Heart left ventricle (tissue), 16 donors: ENCODE measurements around the gene SNRPB. TPM values are rescaled to one million over a fixed set of nuclear protein-coding genes. Genes with fewer than 3 reads are reported as not detected.

Source experiments
- ATAC-seq, 4 donors: fragments of 200-7000 bp; cut with Tn5 transposase; one replicate each; pipeline ENCODE4 v1.9.1; 2020 to 2022; ENCODE audit warnings: moderate library complexity in 4 of 4, mild to moderate bottlenecking in 3 of 4, moderate number of reproducible peaks in 1 of 4
- DNase-seq, 5 donors: peaks; one replicate each; pipeline ENCODE4 v3.0.0-alpha.2; 2020
- H3K27ac ChIP-seq, 12 donors: fragments of 200-600 bp; sonication (generic) in 4 of 12; one replicate each; pipeline versions ENCODE4 v1.5.0 to v1.8.0; 2016 to 2022; ENCODE audit warnings: mild to moderate bottlenecking in 2 of 12
- H3K27me3 ChIP-seq, 9 donors: fragments of 200-600 bp; sonication (generic) in 2 of 9; one replicate each; pipeline versions ENCODE4 v1.5.1 to v1.8.0; 2016 to 2022; ENCODE audit warnings: mild to moderate bottlenecking in 3 of 9
- H3K36me3 ChIP-seq, 9 donors: fragments of 200-600 bp; sonication (generic) in 2 of 9; one replicate each; pipeline versions ENCODE4 v1.5.0 to v1.8.0; 2018 to 2022; ENCODE audit warnings: mild to moderate bottlenecking in 2 of 9
- H3K4me1 ChIP-seq, 12 donors: fragments of 200-600 bp; sonication (generic) in 4 of 12; one replicate each; pipeline versions ENCODE4 v1.5.0 to v1.8.0; 2016 to 2022; ENCODE audit warnings: mild to moderate bottlenecking in 3 of 12
- H3K4me3 ChIP-seq, 12 donors: fragments of 200-600 bp; sonication (generic) in 4 of 12; one replicate each; pipeline versions ENCODE4 v1.5.0 to v1.8.0; 2017 to 2022; ENCODE audit warnings: mild to moderate bottlenecking in 9 of 12, moderate library complexity in 4 of 12
- H3K9me3 ChIP-seq, 12 donors: fragments of 200-600 bp; sonication (generic) in 4 of 12; one replicate each; pipeline versions ENCODE4 v1.5.0 to v1.8.0; 2016 to 2022; ENCODE audit warnings: mild to moderate bottlenecking in 1 of 12
- CTCF ChIP-seq, 12 donors: fragments of 200-600 bp; sonication (generic) in 4 of 12; IDR thresholded peaks; one replicate each; pipeline versions ENCODE4 v1.5.0 to v1.8.0; 2018 to 2022; ENCODE audit warnings: antibody characterized with exemption in 12 of 12, mild to moderate bottlenecking in 5 of 12
- POLR2A ChIP-seq, 2 donors: fragments of 450-650 bp; IDR thresholded peaks; one replicate each; pipeline ENCODE4 v1.6.1; 2017; ENCODE audit warnings: antibody characterized with exemption in 2 of 2, mild to moderate bottlenecking in 2 of 2, moderate library complexity in 2 of 2
- WGBS, 4 donors: extraction: QIAGEN DNeasy Blood & Tissue Kit in 2 of 4; methylation state at CpG; one replicate each; pipeline versions ENCODE4 v1.1.5 to v1.1.7; 2013 to 2018; 5-methylcytosine and 5-hydroxymethylcytosine counted together
- intact Hi-C, 10 donors: fragments of 100-400 bp; cut with DNase I; formaldehyde crosslinking; loops; one replicate each; pipeline versions ENCODE4 v1.11.1 to v1.14.2; 2022
- polyA plus RNA-seq, 2 donors: library from polyadenylated mRNA; stranded (reverse); fragments of 200-250 nt; gene quantifications; one replicate each; pipeline ENCODE4 v1.2.3, GENCODE V29; 2013
- total RNA-seq, 9 donors: library from RNA; depleted of rRNA in 2 of 9; stranded (reverse); fragments of >200 nt in 2 of 9; fragmentation: NEBNext Ultra II Directional in 3 of 9; extraction: Animal tissue kit (Norgen Biotek cat#: 25700) in 3 of 9; gene quantifications; one replicate each; pipeline versions ENCODE4 v1.1.0 to v1.2.4, GENCODE V29; 2016 to 2023
- donor health status: ischemic (EF 13 %, LVEDD 7.1; RV severe dilation, severe dysfunction).
- donor health status: healthy with polysubstance abuse.
- donor health status: DM: no; HTN: yes; CAD: no.
- donor health status: DM: no; HTN: no; CAD: no.
- donor health status: ischemic (EF 25% LVEDD 6.9; RV normal size, moderate dysfunction).
- donor health status: ischemic (EF 25% LVEDD 5.7; RV mildly dilated, moderate dysfunction).
- donor health status: healthy.
- donor health status: DM: yes; HTN: yes; CAD: no.
- donor health status: ischemic (EF 35%, LVEDD 5.7; RV mildly dilated, moderate dysfunction).
- donor health status: nonischemic (EF 11% LVEDD 7.7; RV severe dilation, severe dysfunction).
- donor health status: DM: yes; HTN: yes; CAD: no.
- donor health status: PGD.
- donor health status: ischemic (EF 29% LVEDD 5.4; RV normal size, mild dysfunction).
- donor health status: nonischemic (EF 23%, LVEDD 6.1; RV moderate dilation, normal function).

Gene SNRPB
- total and polyA plus RNA-seq, 11 donors: 36.8 to 290 (median 77.4) TPM

GRCh38 chr20:2449386-2449785, 21.2 kb downstream of the SNRPB start:
- no peaks in the 10 kb centered on the region for H3K4me1 ChIP-seq
- ATAC-seq: no peak
- 87 to 99% (median 95%) methylated on average over 1 of the region's 1 CpG for WGBS, 4 donors

GRCh38 chr20:2446845-2447244, 23.7 kb downstream of the SNRPB start:
- H3K4me1 ChIP-seq: no peaks in the 10 kb centered on the region
- no peak for TF ChIP-seq POLR2A (IDR thresholded peaks at IDR 0.05)
- no peak for TF ChIP-seq CTCF (IDR thresholded peaks at IDR 0.05)
- H3K9me3 ChIP-seq: peaks cover 0 to 14% (median 0%) of the 10 kb centered on the region in 12 donors
- ATAC-seq (no peak), DNase-seq (no peak)
- no peaks in the 10 kb centered on the region for H3K36me3 ChIP-seq
- no peak overlapping the region for H3K27ac ChIP-seq
- no peak overlapping the region for H3K4me3 ChIP-seq
- WGBS, 4 donors: 73 to 83% (median 76%) methylated on average over 4 of the region's 4 CpGs
- H3K27me3 ChIP-seq: no peaks in the 10 kb centered on the region
- intact Hi-C loops: no loop called here

More at GRCh38 chr20:2449386-2449785, 21.2 kb downstream of the SNRPB start:
- peaks cover 0 to 14% (median 0%) of the 10 kb centered on the region in 12 donors for H3K9me3 ChIP-seq
- no peaks in the 10 kb centered on the region for H3K27me3 ChIP-seq
- no peak for DNase-seq
- TF ChIP-seq CTCF (IDR thresholded peaks at IDR 0.05): no peak
- no peak for TF ChIP-seq POLR2A (IDR thresholded peaks at IDR 0.05)
- H3K36me3 ChIP-seq: no peaks in the 10 kb centered on the region
- intact Hi-C loops: loop anchor here in 1 of 10 donors (2.0 kb wide), 1 partner anchor 99 kb away; no protein-coding TSS in a partner anchor
- no peak overlapping the region for H3K27ac ChIP-seq
- H3K4me3 ChIP-seq: no peak overlapping the region

GRCh38 chr20:2431185-2431584, 39.4 kb downstream of the SNRPB start:
- intact Hi-C loops: no loop called here

GRCh38 chr20:2430538-2430937, 40.1 kb downstream of the SNRPB start:
- 58 to 78% (median 76%) methylated on average over 4 of the region's 4 CpGs for WGBS, 4 donors
- H3K4me3 ChIP-seq: no peak overlapping the region
- no peaks in the 10 kb centered on the region for H3K36me3 ChIP-seq
- peaks cover 0 to 8% (median 0%) of the 10 kb centered on the region in 12 donors for H3K9me3 ChIP-seq
- intact Hi-C loops: no loop called here
- no peak for DNase-seq
- H3K27ac ChIP-seq: no peak overlapping the region
- no peaks in the 10 kb centered on the region for H3K27me3 ChIP-seq
- peak in 1 of 4 donors; percentile 33 for ATAC-seq
- TF ChIP-seq CTCF (IDR thresholded peaks at IDR 0.05) (no peak), POLR2A (IDR thresholded peaks at IDR 0.05) (no peak)
- no peaks in the 10 kb centered on the region for H3K4me1 ChIP-seq

More at GRCh38 chr20:2431185-2431584, 39.4 kb downstream of the SNRPB start:
- H3K4me1 ChIP-seq: no peaks in the 10 kb centered on the region
- ATAC-seq: no peak
- no peak overlapping the region for H3K27ac ChIP-seq
- peaks cover 0 to 4% (median 0%) of the 10 kb centered on the region in 12 donors for H3K9me3 ChIP-seq
- no peak for DNase-seq
- H3K27me3 ChIP-seq: no peaks in the 10 kb centered on the region
- TF ChIP-seq POLR2A (IDR thresholded peaks at IDR 0.05) (no peak), CTCF (IDR thresholded peaks at IDR 0.05) (no peak)
- no peaks in the 10 kb centered on the region for H3K36me3 ChIP-seq
- H3K4me3 ChIP-seq: no peak overlapping the region
- 28 to 44% (median 36%) methylated on average over 1 of the region's 1 CpG for WGBS, 4 donors
